Measurements from ENCODE around the gene TNMD.

Gene TNMD

GRCh38 chrX:100615005-100615404 lies 30.3 kb downstream of the TNMD start:
- peak; percentile 50 for DNase-seq (ENCODE audit: low read depth)
- peak; percentile 44 for TF ChIP-seq CTCF (IDR thresholded peaks at IDR 0.05; ENCODE audit: insufficient read depth, low read depth, low read length, missing control alignments)
- no peak overlapping the region for H3K4me3 ChIP-seq (ENCODE audit: low read length)

GRCh38 chrX:100623001-100623400 lies 38.3 kb downstream of the TNMD start:
- no peak for DNase-seq (ENCODE audit: low read depth)
- H3K4me3 ChIP-seq (ENCODE audit: low read length), result no peak overlapping the region
- no peak for TF ChIP-seq CTCF (IDR thresholded peaks at IDR 0.05; ENCODE audit: insufficient read depth, low read depth, low read length, missing control alignments)

GRCh38 chrX:100625985-100626491 lies 41.3 kb downstream of the TNMD start:
- no peak for DNase-seq (ENCODE audit: low read depth)
- no peak for TF ChIP-seq CTCF (IDR thresholded peaks at IDR 0.05; ENCODE audit: insufficient read depth, low read depth, low read length, missing control alignments)
- no peak overlapping the region for H3K4me3 ChIP-seq (ENCODE audit: low read length)

GRCh38 chrX:100635040-100635439 lies 50.3 kb downstream of the TNMD start:
- no peak for DNase-seq (ENCODE audit: low read depth)
- no peak overlapping the region for H3K4me3 ChIP-seq (ENCODE audit: low read length)
- TF ChIP-seq CTCF (IDR thresholded peaks at IDR 0.05; ENCODE audit: insufficient read depth, low read depth, low read length, missing control alignments), result no peak

- peak overlapping the region; percentile 65 for H3K4me3 ChIP-seq (ENCODE audit: low read length)
Measured at GRCh38 chrX:100635989-100636320, 51.2 kb downstream of the TNMD start.

GRCh38 chrX:100636321-100636991 lies 51.7 kb downstream of the TNMD start, which contains the start of gene TSPAN6:
TSPAN6 (minus strand) TSS chrX:100636806; CDS start chrX:100636694, 112 bp downstream.
- DNase-seq (ENCODE audit: low read depth), result peak; percentile 81
- TF ChIP-seq CTCF (IDR thresholded peaks at IDR 0.05; ENCODE audit: insufficient read depth, low read depth, low read length, missing control alignments), result peak; percentile 50
- H3K4me3 ChIP-seq (ENCODE audit: low read length), result peak within 1 kb of the TSS; percentile 65

More at GRCh38 chrX:100635989-100636320, 51.2 kb downstream of the TNMD start:
- DNase-seq (ENCODE audit: low read depth), result no peak
- no peak for TF ChIP-seq CTCF (IDR thresholded peaks at IDR 0.05; ENCODE audit: insufficient read depth, low read depth, low read length, missing control alignments)

- TF ChIP-seq CTCF (IDR thresholded peaks at IDR 0.05; ENCODE audit: insufficient read depth, low read depth, low read length, missing control alignments), result no peak
- H3K4me3 ChIP-seq (ENCODE audit: low read length), result no peak overlapping the region
- DNase-seq (ENCODE audit: low read depth), result no peak
Measured at GRCh38 chrX:100642290-100642689, 57.6 kb downstream of the TNMD start.
